Ectodermal cell (in vitro differentiated cells): Measurements from ENCODE around the gene TRIM6.
A peak's percentile ranks its signal among the peaks of the same experiment; 100 is the strongest.
"Not testable (repeated sequence)": the region's sequence is repeated elsewhere in the genome, so short reads cannot be mapped to it uniquely, and the experiment has no call there.

Source experiments
- H3K27ac ChIP-seq: 2 replicates; pipeline ENCODE4 v1.7.0; 2013; ENCODE audit warnings: mild to moderate bottlenecking, low read depth, low read length; ENCODE audit not compliant: insufficient read depth, poor library complexity, severe bottlenecking
- H3K27me3 ChIP-seq: 2 replicates; pipeline ENCODE4 v1.7.0; 2013; ENCODE audit warnings: mild to moderate bottlenecking, low read length; ENCODE audit not compliant: insufficient read depth, control insufficient read depth, poor library complexity, severe bottlenecking
- H3K36me3 ChIP-seq: one replicate; pipeline ENCODE4 v1.7.0; 2013; ENCODE audit warnings: low read length; ENCODE audit not compliant: control insufficient read depth, insufficient read depth
- H3K4me1 ChIP-seq: one replicate; pipeline ENCODE4 v1.7.0; 2013; ENCODE audit warnings: low read length; ENCODE audit not compliant: control insufficient read depth, insufficient read depth
- H3K4me3 ChIP-seq: 2 replicates; pipeline ENCODE4 v1.7.0; 2013; ENCODE audit warnings: low read depth, low read length, control low read depth; ENCODE audit not compliant: insufficient read depth
- H3K9me3 ChIP-seq: 2 replicates; pipeline ENCODE4 v1.7.0; 2013; ENCODE audit warnings: mild to moderate bottlenecking, low read length, moderate library complexity; ENCODE audit not compliant: control insufficient read depth
- WGBS, 2 experiments: methylation state at CpG; one replicate each; pipeline ENCODE4 v1.1.7; 2013; ENCODE audit warnings: missing lambda C conversion rate in 2 of 2; 5-methylcytosine and 5-hydroxymethylcytosine counted together

Gene TRIM6

GRCh38 chr11:5577101-5577500 lies 19.3 kb upstream of the TRIM6 start:
- Histone ChIP-seq H3K27ac (no peak overlapping the region), H3K9me3 (no peaks in the 10 kb centered on the region), H3K4me1 (no peaks in the 10 kb centered on the region), H3K4me3 (no peak overlapping the region), H3K36me3 (no peaks in the 10 kb centered on the region), H3K27me3 (no peaks in the 10 kb centered on the region)

DNA sequence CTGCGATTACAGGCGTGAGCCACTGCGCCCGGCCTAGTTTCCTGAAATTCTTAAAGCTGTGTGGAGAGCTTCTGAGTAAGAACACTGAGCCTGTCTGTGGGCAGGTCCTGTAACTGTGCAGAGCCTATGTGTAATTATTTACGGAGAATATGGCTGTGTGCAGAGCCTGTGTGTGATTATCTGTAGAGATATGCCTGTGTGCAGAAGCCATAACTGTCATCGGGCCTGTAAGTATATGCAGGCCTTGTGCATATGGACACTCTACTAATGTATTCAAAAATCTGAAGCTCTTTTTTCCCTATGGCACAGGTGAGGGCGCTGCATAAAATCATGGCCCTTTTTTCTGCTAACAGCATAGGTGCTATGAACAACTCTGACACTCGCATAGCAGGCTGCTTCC lies 15.9 kb upstream of the TRIM6 start, which contains the start of gene OR52B6:
TSS of gene OR52B6 (plus strand) at position 301 of the 400 bp plus-strand sequence. CDS start at position 301, 0 bp downstream.
- H3K4me1 ChIP-seq, result no peaks in the 10 kb centered on the region
- no peaks in the 10 kb centered on the region for H3K36me3 ChIP-seq
- H3K27ac ChIP-seq, result no peak within 1 kb of the TSS
- H3K9me3 ChIP-seq, result no peaks in the 10 kb centered on the region
- 95% methylated on average over 8 of the region's 8 CpGs for WGBS, 2 experiments
- no peak within 1 kb of the TSS for H3K4me3 ChIP-seq
- no peaks in the 10 kb centered on the region for H3K27me3 ChIP-seq

GRCh38 chr11:5581014-5581413 lies 15.4 kb upstream of the TRIM6 start:
- no peaks in the 10 kb centered on the region for H3K27me3 ChIP-seq
- no peak overlapping the region for H3K4me3 ChIP-seq
- no peaks in the 10 kb centered on the region for H3K9me3 ChIP-seq
- WGBS, 2 experiments, result 94 to 96% methylated on average over 4 of the region's 4 CpGs
- H3K36me3 ChIP-seq, result no peaks in the 10 kb centered on the region
- no peaks in the 10 kb centered on the region for H3K4me1 ChIP-seq
- no peak overlapping the region for H3K27ac ChIP-seq

GRCh38 chr11:5584458-5584857 lies 12.0 kb upstream of the TRIM6 start:
- H3K9me3 ChIP-seq, H3K36me3 ChIP-seq, H3K4me3 ChIP-seq, H3K27ac ChIP-seq, H3K27me3 ChIP-seq, H3K4me1 ChIP-seq: not testable (repeated sequence)
- 84 to 85% methylated on average over 3 to 4 of the region's 5 CpGs for WGBS, 2 experiments

DNA sequence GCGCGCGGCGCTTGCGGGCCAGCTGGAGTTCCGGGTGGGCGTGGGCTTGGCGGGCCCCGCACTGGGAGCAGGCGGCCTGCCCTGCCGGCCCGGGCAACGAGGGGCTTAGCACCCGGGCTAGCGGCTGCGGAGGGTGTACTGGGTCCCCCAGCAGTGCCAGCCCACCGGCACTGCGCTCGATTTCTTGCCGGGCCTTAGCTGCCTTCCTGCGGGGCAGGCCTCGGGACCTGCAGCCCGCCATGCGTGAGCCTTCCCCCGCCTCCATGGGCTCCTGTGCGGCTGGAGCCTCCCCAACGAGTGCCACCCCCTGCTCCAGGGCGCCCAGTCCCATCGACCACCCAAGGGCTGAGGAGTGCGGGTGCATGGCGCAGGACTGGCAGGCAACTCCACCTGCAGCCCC lies 6.5 kb upstream of the TRIM6 start:
- H3K4me3 ChIP-seq, H3K9me3 ChIP-seq, H3K27ac ChIP-seq, H3K4me1 ChIP-seq, H3K36me3 ChIP-seq, H3K27me3 ChIP-seq: not testable (repeated sequence)
- 97 to 98% methylated on average over 31 of the region's 31 CpGs for WGBS, 2 experiments

DNA sequence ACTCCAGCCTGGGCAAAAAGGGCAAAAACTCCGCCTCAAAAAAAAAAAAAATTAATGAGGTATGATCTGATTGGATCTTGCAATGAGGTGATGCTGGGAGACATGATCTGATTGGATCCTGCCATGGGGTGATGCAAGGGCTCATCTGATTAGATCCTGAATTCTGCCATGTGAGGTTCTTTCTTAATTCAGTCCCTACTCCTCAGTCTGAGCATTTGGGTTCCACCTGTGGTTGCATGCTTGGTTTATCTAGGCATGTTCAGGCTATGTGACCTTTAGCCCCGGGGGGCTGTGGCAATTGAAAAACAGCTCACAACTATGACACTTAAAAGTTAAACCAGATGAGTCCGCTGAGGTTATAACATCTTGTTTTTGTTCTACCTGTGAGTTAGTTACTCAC lies 4.8 kb upstream of the TRIM6 start:
- H3K4me1 ChIP-seq, result no peaks in the 10 kb centered on the region
- H3K27ac ChIP-seq, result no peak overlapping the region
- H3K36me3 ChIP-seq, result no peaks in the 10 kb centered on the region
- no peaks in the 10 kb centered on the region for H3K27me3 ChIP-seq
- no peaks in the 10 kb centered on the region for H3K9me3 ChIP-seq
- no peak overlapping the region for H3K4me3 ChIP-seq
- 90% methylated on average over 3 of the region's 3 CpGs for WGBS, 2 experiments

GRCh38 chr11:5592615-5593014 lies 3.8 kb upstream of the TRIM6 start:
- Histone ChIP-seq H3K27me3 (no peaks in the 10 kb centered on the region), H3K4me3 (no peak overlapping the region), H3K9me3 (no peaks in the 10 kb centered on the region), H3K27ac (no peak overlapping the region), H3K4me1 (no peaks in the 10 kb centered on the region), H3K36me3 (no peaks in the 10 kb centered on the region)
- WGBS, 2 experiments, result 92 to 94% methylated on average over 5 of the region's 5 CpGs

DNA sequence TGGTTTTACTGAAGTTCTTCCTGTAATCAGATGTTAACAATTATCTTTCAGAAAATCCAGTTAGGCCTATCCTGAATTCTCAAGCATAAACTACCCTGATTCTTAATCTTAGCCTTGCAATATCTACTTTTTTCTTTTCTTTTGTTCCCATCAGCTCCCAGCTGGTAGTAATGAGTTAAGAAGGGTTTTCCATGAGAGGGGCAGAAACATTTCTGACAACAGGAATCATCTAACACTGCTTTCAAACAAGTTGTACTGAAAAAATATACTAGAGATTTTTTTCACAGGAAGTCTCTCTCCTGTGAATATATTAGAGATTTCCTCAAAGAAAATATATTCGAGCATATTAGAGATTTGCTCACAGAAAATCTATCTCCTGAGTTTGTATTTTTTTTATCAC lies 3.3 kb upstream of the TRIM6 start:
- H3K36me3 ChIP-seq, result no peaks in the 10 kb centered on the region
- H3K27ac ChIP-seq, result no peak overlapping the region
- H3K9me3 ChIP-seq, result no peaks in the 10 kb centered on the region
- H3K4me3 ChIP-seq, result no peak overlapping the region
- no peaks in the 10 kb centered on the region for H3K27me3 ChIP-seq
- 100% methylated on average over 1 of the region's 1 CpG; no CpG with 5 or more reads in 1 of the 2 experiments for WGBS, 2 experiments
- no peaks in the 10 kb centered on the region for H3K4me1 ChIP-seq

GRCh38 chr11:5597953-5598352 lies 1.5 kb downstream of the TRIM6 start:
- Histone ChIP-seq H3K4me1 (no peaks in the 10 kb centered on the region), H3K9me3 (no peaks in the 10 kb centered on the region), H3K36me3 (no peaks in the 10 kb centered on the region), H3K27me3 (no peaks in the 10 kb centered on the region), H3K27ac (no peak overlapping the region), H3K4me3 (no peak overlapping the region)
- WGBS, 2 experiments, result 16 to 17% methylated on average over 3 of the region's 3 CpGs

DNA sequence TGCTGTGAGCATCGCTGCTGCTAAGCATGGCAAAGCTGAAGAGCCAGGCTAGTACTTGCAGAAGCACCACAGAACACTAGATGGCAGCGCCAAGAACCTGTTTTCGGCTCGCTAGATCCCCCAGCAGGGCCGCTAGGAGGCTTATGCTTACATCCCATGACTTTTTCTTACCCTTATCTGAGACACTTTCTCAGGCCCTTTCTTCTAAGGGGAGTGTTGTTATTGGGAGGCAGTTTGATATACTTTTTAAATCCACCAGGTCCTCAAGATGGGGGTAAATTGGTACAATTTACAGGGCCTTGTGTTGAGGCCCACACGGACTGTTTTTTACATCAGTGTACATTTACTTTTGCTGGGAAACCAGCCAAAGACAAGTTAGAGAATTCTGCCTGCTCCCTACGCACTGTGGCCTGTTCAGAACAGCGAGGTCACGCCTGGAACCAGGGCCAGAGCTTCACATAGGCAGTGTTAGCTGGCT lies 4.0 kb downstream of the TRIM6 start:
- no peaks in the 10 kb centered on the region for H3K9me3 ChIP-seq
- H3K36me3 ChIP-seq, result no peaks in the 10 kb centered on the region
- WGBS, 2 experiments, result 42% methylated on average over 9 of the region's 9 CpGs
- peak overlapping the region; percentile 44 for H3K27ac ChIP-seq
- no peak overlapping the region for H3K4me3 ChIP-seq
- no peaks in the 10 kb centered on the region for H3K4me1 ChIP-seq
- no peaks in the 10 kb centered on the region for H3K27me3 ChIP-seq

GRCh38 chr11:5602791-5603190 lies 6.4 kb downstream of the TRIM6 start:
- H3K36me3 ChIP-seq, H3K9me3 ChIP-seq, H3K4me3 ChIP-seq, H3K27ac ChIP-seq, H3K4me1 ChIP-seq, H3K27me3 ChIP-seq: not testable (repeated sequence)
- 93 to 95% methylated on average over 4 of the region's 4 CpGs for WGBS, 2 experiments
